ENCODE data around the gene DOCK8. TPM values are rescaled to one million over a fixed set of nuclear protein-coding genes. Genes with fewer than 3 reads are reported as not detected.

Gene DOCK8
- total RNA-seq, 1 experiment from 2014 or later: 7.5 TPM

GRCh38 chr9:504921-505740 is 290.5 kb downstream of the DOCK8 start:
- TF ChIP-seq EZH2 (IDR thresholded peaks at IDR 0.05; ENCODE audit: low read depth): no peak
- TF ChIP-seq, protein P1, sequence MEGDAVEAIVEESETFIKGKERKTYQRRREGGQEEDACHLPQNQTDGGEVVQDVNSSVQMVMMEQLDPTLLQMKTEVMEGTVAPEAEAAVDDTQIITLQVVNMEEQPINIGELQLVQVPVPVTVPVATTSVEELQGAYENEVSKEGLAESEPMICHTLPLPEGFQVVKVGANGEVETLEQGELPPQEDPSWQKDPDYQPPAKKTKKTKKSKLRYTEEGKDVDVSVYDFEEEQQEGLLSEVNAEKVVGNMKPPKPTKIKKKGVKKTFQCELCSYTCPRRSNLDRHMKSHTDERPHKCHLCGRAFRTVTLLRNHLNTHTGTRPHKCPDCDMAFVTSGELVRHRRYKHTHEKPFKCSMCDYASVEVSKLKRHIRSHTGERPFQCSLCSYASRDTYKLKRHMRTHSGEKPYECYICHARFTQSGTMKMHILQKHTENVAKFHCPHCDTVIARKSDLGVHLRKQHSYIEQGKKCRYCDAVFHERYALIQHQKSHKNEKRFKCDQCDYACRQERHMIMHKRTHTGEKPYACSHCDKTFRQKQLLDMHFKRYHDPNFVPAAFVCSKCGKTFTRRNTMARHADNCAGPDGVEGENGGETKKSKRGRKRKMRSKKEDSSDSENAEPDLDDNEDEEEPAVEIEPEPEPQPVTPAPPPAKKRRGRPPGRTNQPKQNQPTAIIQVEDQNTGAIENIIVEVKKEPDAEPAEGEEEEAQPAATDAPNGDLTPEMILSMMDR (conservative IDR thresholded peaks at IDR 0.05): no peak
- peak overlapping the region; percentile 66 for H3K4me2 ChIP-seq
- 0 out of 2 replicates have a peak overlapping the region, but pooled peaks have one; percentile 66 for H2AFZ ChIP-seq
- H3K4me1 ChIP-seq (replicated peaks; ENCODE audit: insufficient read depth): 0 out of 2 replicates have a peak, but pooled peaks cover 7% of the 10 kb centered on the region
- H3K36me3 ChIP-seq (ENCODE audit: low read depth): no peaks in the 10 kb centered on the region
- H3K9me3 ChIP-seq (ENCODE audit: insufficient read depth, low read depth): no peaks in the 10 kb centered on the region
- ChIA-PET POLR2A (ENCODE audit: unreplicated experiment) (no interaction called here), CTCF (no interaction called here)
- no peaks in the 10 kb centered on the region for H3K27me3 ChIP-seq (ENCODE audit: insufficient read depth, low read depth)
- no TSS peak for BruUV-seq (replicated peaks)
- H3K27ac ChIP-seq: no peak overlapping the region
- peak overlapping the region; percentile 58; the same call in 1 of the 2 replicates for H3K4me3 ChIP-seq
- H3K79me2 ChIP-seq (ENCODE audit: low read depth): no peaks in the 10 kb centered on the region
- peak in 1 of 2 experiments; percentile 3 for DNase-seq
- no peaks in the 10 kb centered on the region for H4K20me1 ChIP-seq (ENCODE audit: insufficient read depth)
- intact Hi-C loops (cut with micrococcal nuclease; ENCODE audit: unreplicated experiment): loop anchor here (2.0 to 10.0 kb wide), 2 partner anchors 110 to 118 kb away; no protein-coding TSS in a partner anchor
- no peaks in the 10 kb centered on the region for H3F3A ChIP-seq (ENCODE audit: insufficient read depth, low read depth)
- no peaks in the 10 kb centered on the region for H3K9me2 ChIP-seq (ENCODE audit: insufficient read depth)

- Histone ChIP-seq H3K4me2 (peak overlapping the region; percentile 66), H3K27ac (no peak overlapping the region)
- TSS peak; percentile 37 for BruUV-seq (replicated peaks)
These were observed 291.0 kb downstream of the DOCK8 start for GRCh38 chr9:505741-506059.

GRCh38 chr9:506281-506680 is 291.6 kb downstream of the DOCK8 start:
- Histone ChIP-seq H3K27me3 (ENCODE audit: insufficient read depth, low read depth) (no peaks in the 10 kb centered on the region), H3K4me3 (no peak overlapping the region), H3K36me3 (ENCODE audit: low read depth) (no peaks in the 10 kb centered on the region), H3K9me2 (ENCODE audit: insufficient read depth) (no peaks in the 10 kb centered on the region), H3K4me2 (no peak overlapping the region), H4K20me1 (ENCODE audit: insufficient read depth) (no peaks in the 10 kb centered on the region), H3K27ac (no peak overlapping the region), H3K9me3 (ENCODE audit: insufficient read depth, low read depth) (no peaks in the 10 kb centered on the region), H2AFZ (no peak overlapping the region), H3K79me2 (ENCODE audit: low read depth) (no peaks in the 10 kb centered on the region), H3F3A (ENCODE audit: insufficient read depth, low read depth) (no peaks in the 10 kb centered on the region), H3K4me1 (replicated peaks; ENCODE audit: insufficient read depth) (0 out of 2 replicates have a peak, but pooled peaks cover 7% of the 10 kb centered on the region)
- ChIA-PET CTCF (interaction anchor here (0.5 kb wide), 1 partner anchor 246 kb away, joined by 4 read pairs; no protein-coding TSS in a partner anchor), POLR2A (ENCODE audit: unreplicated experiment) (no interaction called here)
- BruUV-seq (replicated peaks): no TSS peak
- intact Hi-C loops (cut with micrococcal nuclease; ENCODE audit: unreplicated experiment): loop anchor here (10.0 kb wide), 1 partner anchor 109 kb away; no protein-coding TSS in a partner anchor
- TF ChIP-seq EZH2 (IDR thresholded peaks at IDR 0.05; ENCODE audit: low read depth): no peak
- TF ChIP-seq, protein P1 (conservative IDR thresholded peaks at IDR 0.05): no peak
- no peak for DNase-seq

More at GRCh38 chr9:505741-506059, 291.0 kb downstream of the DOCK8 start:
- H3K4me3 ChIP-seq: peak overlapping the region; percentile 58; the same call in 1 of the 2 replicates
- H3F3A ChIP-seq (ENCODE audit: insufficient read depth, low read depth): no peaks in the 10 kb centered on the region
- no peaks in the 10 kb centered on the region for H3K27me3 ChIP-seq (ENCODE audit: insufficient read depth, low read depth)
- TF ChIP-seq EZH2 (IDR thresholded peaks at IDR 0.05; ENCODE audit: low read depth): no peak
- TF ChIP-seq, protein P1 (conservative IDR thresholded peaks at IDR 0.05): no peak
- POLR2A ChIA-PET (ENCODE audit: unreplicated experiment): no interaction called here
- CTCF ChIA-PET: interaction anchor here (0.5 kb wide), 1 partner anchor 246 kb away, joined by 4 read pairs; no protein-coding TSS in a partner anchor
- H3K9me3 ChIP-seq (ENCODE audit: insufficient read depth, low read depth): no peaks in the 10 kb centered on the region
- no peak for DNase-seq
- intact Hi-C loops (cut with micrococcal nuclease; ENCODE audit: unreplicated experiment): loop anchor here (2.0 to 10.0 kb wide), 2 partner anchors 109 to 119 kb away; no protein-coding TSS in a partner anchor
- H3K36me3 ChIP-seq (ENCODE audit: low read depth): no peaks in the 10 kb centered on the region
- no peaks in the 10 kb centered on the region for H4K20me1 ChIP-seq (ENCODE audit: insufficient read depth)
- no peaks in the 10 kb centered on the region for H3K79me2 ChIP-seq (ENCODE audit: low read depth)
- H3K4me1 ChIP-seq (replicated peaks; ENCODE audit: insufficient read depth): 0 out of 2 replicates have a peak, but pooled peaks cover 7% of the 10 kb centered on the region
- H2AFZ ChIP-seq: no peak overlapping the region
- H3K9me2 ChIP-seq (ENCODE audit: insufficient read depth): no peaks in the 10 kb centered on the region

Data from PC-9 (cell line).